ENCODE data around the gene GABRR2.

DNA sequence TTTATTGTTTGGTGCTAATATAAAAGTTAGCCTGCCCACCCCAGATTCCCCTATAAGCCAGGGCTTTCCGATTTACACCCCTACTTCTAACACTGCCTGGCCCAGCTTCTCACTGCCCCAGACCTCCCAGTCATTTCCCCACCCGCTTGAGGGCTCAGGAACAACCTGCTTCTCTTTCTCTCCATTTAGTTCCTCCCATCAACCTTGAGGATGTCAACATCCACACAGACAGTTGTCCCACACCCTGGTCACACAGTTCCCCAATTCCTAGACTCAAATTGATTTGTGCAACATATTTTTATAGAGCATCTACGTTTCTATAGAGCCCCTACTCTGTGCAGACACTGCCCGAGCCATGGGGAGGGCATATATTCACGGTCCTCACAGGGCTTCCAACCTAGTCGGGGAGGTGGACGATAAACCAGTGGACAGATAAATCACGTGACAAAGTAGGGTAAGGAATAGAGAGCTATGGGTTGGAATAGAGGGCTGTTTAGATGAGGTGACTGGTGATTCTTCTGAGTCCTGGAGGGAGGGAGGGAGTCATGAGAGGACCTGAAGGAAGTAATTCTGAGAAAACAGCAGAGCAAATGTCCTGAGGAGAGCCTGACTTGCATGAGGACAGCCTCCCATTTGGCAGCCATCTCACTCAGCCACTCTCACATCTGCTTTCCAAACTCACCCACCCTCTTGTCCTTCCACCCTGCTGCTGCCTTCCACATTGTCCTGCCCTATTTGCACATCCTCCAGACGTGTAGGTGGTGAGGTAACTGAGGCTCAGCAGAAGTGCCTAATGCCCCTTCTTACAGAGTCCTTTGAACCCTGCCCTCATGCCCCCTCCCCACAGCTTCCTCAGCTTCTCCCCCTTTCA lies 6.3 kb downstream of the GABRR2 start:
- TF ChIP-seq ZBTB17 (tag by site-specific recombination; IDR thresholded peaks at IDR 0.05) (no peak), ZNF776 (tag by site-specific recombination; IDR thresholded peaks at IDR 0.05; ENCODE audit: borderline replicate concordance) (no peak), KLF9 (tag by site-specific recombination; IDR thresholded peaks at IDR 0.05; ENCODE audit: low read depth) (no peak), HOXD13 (CRISPR knock-in tag; IDR thresholded peaks at IDR 0.05; ENCODE audit: borderline replicate concordance) (no peak), ZBTB8A (tag by site-specific recombination; IDR thresholded peaks at IDR 0.05) (no peak), ZSCAN23 (tag by site-specific recombination; IDR thresholded peaks at IDR 0.05) (no peak), ZFHX2 (tag by site-specific recombination; conservative IDR thresholded peaks at IDR 0.05) (no peak), ZNF350 (tag by site-specific recombination; IDR thresholded peaks at IDR 0.05) (no peak), ZNF19 (tag by site-specific recombination; IDR thresholded peaks at IDR 0.05; ENCODE audit: low read depth) (no peak)
- TF ChIP-seq, protein P1, sequence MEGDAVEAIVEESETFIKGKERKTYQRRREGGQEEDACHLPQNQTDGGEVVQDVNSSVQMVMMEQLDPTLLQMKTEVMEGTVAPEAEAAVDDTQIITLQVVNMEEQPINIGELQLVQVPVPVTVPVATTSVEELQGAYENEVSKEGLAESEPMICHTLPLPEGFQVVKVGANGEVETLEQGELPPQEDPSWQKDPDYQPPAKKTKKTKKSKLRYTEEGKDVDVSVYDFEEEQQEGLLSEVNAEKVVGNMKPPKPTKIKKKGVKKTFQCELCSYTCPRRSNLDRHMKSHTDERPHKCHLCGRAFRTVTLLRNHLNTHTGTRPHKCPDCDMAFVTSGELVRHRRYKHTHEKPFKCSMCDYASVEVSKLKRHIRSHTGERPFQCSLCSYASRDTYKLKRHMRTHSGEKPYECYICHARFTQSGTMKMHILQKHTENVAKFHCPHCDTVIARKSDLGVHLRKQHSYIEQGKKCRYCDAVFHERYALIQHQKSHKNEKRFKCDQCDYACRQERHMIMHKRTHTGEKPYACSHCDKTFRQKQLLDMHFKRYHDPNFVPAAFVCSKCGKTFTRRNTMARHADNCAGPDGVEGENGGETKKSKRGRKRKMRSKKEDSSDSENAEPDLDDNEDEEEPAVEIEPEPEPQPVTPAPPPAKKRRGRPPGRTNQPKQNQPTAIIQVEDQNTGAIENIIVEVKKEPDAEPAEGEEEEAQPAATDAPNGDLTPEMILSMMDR (tag by site-specific recombination; IDR thresholded peaks at IDR 0.05) = no peak
- TF ChIP-seq, protein P2, sequence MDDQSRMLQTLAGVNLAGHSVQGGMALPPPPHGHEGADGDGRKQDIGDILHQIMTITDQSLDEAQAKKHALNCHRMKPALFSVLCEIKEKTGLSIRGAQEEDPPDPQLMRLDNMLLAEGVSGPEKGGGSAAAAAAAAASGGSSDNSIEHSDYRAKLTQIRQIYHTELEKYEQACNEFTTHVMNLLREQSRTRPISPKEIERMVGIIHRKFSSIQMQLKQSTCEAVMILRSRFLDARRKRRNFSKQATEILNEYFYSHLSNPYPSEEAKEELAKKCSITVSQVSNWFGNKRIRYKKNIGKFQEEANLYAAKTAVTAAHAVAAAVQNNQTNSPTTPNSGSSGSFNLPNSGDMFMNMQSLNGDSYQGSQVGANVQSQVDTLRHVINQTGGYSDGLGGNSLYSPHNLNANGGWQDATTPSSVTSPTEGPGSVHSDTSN (CRISPR knock-in tag; IDR thresholded peaks at IDR 0.05) = no peak
- TF ChIP-seq, protein P3, sequence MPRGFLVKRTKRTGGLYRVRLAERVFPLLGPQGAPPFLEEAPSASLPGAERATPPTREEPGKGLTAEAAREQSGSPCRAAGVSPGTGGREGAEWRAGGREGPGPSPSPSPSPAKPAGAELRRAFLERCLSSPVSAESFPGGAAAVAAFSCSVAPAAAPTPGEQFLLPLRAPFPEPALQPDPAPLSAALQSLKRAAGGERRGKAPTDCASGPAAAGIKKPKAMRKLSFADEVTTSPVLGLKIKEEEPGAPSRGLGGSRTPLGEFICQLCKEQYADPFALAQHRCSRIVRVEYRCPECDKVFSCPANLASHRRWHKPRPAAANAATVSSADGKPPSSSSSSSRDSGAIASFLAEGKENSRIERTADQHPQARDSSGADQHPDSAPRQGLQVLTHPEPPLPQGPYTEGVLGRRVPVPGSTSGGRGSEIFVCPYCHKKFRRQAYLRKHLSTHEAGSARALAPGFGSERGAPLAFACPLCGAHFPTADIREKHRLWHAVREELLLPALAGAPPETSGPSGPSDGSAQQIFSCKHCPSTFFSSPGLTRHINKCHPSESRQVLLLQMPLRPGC (tag by site-specific recombination; IDR thresholded peaks at IDR 0.05) = no peak
